Measurements from ENCODE around the gene NEDD4L.

The NEDD4L gene

DNA sequence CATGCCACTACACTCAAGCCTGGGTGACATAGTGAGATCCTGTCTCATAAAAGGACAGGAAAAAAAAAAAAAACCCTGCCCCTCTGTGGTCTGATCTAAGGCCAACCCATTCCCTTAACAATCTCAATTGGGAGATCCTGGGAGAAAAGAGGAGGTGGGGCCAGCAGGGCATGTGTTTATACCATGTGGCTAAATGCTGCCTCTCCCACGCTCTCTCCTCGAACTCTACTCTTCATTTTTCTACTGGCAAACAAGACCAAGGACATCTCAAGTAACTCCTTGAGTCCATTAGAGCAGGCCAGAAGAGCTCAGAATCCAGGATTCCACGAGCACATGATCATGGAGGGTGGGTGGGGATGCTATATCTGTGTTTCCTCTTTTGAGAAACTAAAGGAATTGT, 16.7 kb upstream of the NEDD4L start:
- DNase-seq (ENCODE audit: low read depth): no peak
- no peak overlapping the region for H3K4me3 ChIP-seq (ENCODE audit: low read depth, low read length)
- TF ChIP-seq, protein P1, sequence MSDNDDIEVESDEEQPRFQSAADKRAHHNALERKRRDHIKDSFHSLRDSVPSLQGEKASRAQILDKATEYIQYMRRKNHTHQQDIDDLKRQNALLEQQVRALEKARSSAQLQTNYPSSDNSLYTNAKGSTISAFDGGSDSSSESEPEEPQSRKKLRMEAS (IDR thresholded peaks at IDR 0.05; ENCODE audit: low read depth, low read length): no peak
- no peak for TF ChIP-seq MYC (IDR thresholded peaks at IDR 0.05; ENCODE audit: low read depth, low read length)
- TF ChIP-seq POLR2A (IDR thresholded peaks at IDR 0.05; ENCODE audit: extremely low read depth, insufficient read length): no peak
- no peak for TF ChIP-seq CTCF (IDR thresholded peaks at IDR 0.05; ENCODE audit: low read depth, low read length)

GRCh38 chr18:58028109-58028784, 15.8 kb upstream of the NEDD4L start:
- H3K4me3 ChIP-seq (ENCODE audit: low read depth, low read length): no peak overlapping the region
- no peak for DNase-seq (ENCODE audit: low read depth)
- TF ChIP-seq CTCF (IDR thresholded peaks at IDR 0.05; ENCODE audit: low read depth, low read length): no peak
- no peak for TF ChIP-seq MYC (IDR thresholded peaks at IDR 0.05; ENCODE audit: low read depth, low read length)
- TF ChIP-seq POLR2A (IDR thresholded peaks at IDR 0.05; ENCODE audit: extremely low read depth, insufficient read length): no peak
- TF ChIP-seq, protein P1 (IDR thresholded peaks at IDR 0.05; ENCODE audit: low read depth, low read length): no peak

GRCh38 chr18:58032233-58032632, 11.8 kb upstream of the NEDD4L start:
- H3K4me3 ChIP-seq (ENCODE audit: low read depth, low read length): no peak overlapping the region
- DNase-seq (ENCODE audit: low read depth): no peak
- no peak for TF ChIP-seq MYC (IDR thresholded peaks at IDR 0.05; ENCODE audit: low read depth, low read length)

GRCh38 chr18:58033216-58033615, 10.8 kb upstream of the NEDD4L start:
- DNase-seq (ENCODE audit: low read depth): no peak
- TF ChIP-seq POLR2A (IDR thresholded peaks at IDR 0.05; ENCODE audit: extremely low read depth, insufficient read length) (no peak), CTCF (IDR thresholded peaks at IDR 0.05; ENCODE audit: low read depth, low read length) (no peak), MYC (IDR thresholded peaks at IDR 0.05; ENCODE audit: low read depth, low read length) (no peak)
- TF ChIP-seq, protein P1 (IDR thresholded peaks at IDR 0.05; ENCODE audit: low read depth, low read length): no peak

DNA sequence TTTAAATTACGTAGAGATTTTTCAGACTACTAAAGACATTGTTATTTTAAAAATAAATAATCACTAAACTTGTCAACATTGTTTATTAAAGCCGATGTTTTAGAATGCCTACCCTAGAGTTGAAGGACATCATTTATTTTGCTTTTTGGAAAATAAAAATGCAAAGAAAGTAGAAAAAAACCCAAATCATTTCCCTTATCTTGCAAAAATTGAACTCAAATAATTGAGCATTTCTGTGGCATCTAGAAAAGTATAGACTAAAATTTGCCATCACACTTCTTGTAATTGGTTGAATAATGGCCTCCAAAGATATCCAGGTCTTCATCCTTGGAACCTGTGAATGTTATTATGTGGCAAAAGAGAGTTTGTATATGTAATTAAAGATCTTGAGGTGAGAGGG, 9.7 kb upstream of the NEDD4L start:
- H3K4me3 ChIP-seq (ENCODE audit: low read depth, low read length): no peak overlapping the region
- DNase-seq (ENCODE audit: low read depth): no peak
- no peak for TF ChIP-seq MYC (IDR thresholded peaks at IDR 0.05; ENCODE audit: low read depth, low read length)
- TF ChIP-seq CTCF (IDR thresholded peaks at IDR 0.05; ENCODE audit: low read depth, low read length): no peak
- no peak for TF ChIP-seq POLR2A (IDR thresholded peaks at IDR 0.05; ENCODE audit: extremely low read depth, insufficient read length)
- TF ChIP-seq, protein P1 (IDR thresholded peaks at IDR 0.05; ENCODE audit: low read depth, low read length): no peak

More at GRCh38 chr18:58033216-58033615, 10.8 kb upstream of the NEDD4L start:
- no peak overlapping the region for H3K4me3 ChIP-seq (ENCODE audit: low read depth, low read length)

GRCh38 chr18:58037163-58037562, 6.9 kb upstream of the NEDD4L start:
- TF ChIP-seq MYC (IDR thresholded peaks at IDR 0.05; ENCODE audit: low read depth, low read length) (no peak), POLR2A (IDR thresholded peaks at IDR 0.05; ENCODE audit: extremely low read depth, insufficient read length) (no peak), CTCF (IDR thresholded peaks at IDR 0.05; ENCODE audit: low read depth, low read length) (no peak)
- TF ChIP-seq, protein P1 (IDR thresholded peaks at IDR 0.05; ENCODE audit: low read depth, low read length): no peak
- DNase-seq (ENCODE audit: low read depth): no peak
- H3K4me3 ChIP-seq (ENCODE audit: low read depth, low read length): no peak overlapping the region
